RPMI8226 (cell line): ENCODE results near the gene IGLL1.
"Not testable (repeated sequence)": the region's sequence is repeated elsewhere in the genome, so short reads cannot be mapped to it uniquely, and the experiment has no call there.

Experiments used
- DNase-seq: peaks from one replicate; pipeline ENCODE4 v3.0.0-alpha.2; 2015

IGLL1 gene

DNA sequence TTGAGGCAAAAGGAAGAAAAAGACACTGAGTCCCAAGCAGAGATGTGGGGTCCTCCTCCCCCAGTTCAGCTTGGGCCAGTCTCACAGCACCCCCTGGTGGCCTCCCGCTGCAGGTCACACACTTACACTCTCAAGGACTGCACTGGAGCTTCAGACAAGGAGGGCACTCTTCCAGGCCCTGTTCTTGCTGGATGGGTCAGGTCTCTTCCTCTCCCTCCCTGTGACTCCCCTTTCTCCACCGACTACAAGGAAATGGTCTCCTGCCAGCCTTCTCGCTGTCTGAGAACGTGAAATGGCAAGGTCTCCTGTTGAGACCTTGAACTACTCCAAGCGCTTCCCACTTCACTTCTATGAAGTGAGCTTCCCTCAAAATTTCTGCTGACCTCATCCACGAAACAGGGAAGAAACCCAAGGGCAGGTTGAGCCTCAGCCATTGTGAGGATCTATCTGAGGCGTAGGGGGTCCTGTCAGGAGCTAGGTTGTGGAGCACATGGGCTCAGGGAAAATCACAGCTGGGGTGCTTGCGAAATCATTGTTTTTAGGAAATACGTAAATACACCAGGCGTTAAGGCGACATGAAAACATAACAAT lies 11.2 kb upstream of the IGLL1 start:
- peak; percentile 51 for DNase-seq

DNA sequence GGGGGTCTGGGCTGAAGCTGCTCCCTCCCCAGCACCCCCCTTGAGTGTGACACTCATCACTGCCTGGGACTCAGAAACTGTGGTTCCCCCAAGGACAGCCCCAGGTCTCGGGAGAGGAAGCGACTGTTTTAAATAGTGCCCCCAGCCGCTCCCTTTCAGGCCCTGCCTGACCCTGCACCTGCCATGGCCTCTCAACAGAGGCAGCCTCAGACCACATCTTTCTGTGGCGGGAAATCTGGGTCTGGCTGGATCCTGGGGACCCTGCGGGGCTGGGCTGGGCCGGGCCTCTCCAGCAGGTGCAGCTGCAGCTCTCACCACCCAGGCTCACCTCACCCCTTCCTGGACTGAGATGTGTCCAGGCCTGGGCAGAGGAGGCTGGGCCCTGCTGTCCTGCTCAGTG lies 3.7 kb upstream of the IGLL1 start:
- peak; percentile 18 for DNase-seq

DNA sequence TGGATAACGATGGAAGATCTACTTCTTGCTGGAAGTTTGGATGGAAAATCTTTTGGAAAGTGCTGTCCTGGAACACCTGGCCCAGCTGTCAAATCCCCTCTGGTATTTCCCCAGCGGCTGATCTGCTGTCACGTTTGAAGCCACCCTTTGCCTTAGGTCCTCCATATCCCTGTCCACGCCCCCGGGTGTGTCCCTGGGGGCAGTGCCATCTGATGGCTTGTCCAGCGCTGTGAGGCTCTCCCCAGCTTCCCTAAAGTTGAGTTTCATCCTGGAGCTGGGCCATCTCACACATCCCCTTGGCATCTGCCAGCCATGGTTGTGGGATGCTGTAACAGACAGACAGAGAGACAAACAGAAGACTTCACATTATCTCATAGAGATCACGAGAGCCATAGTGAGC lies 3.1 kb upstream of the IGLL1 start:
- no peak for DNase-seq

DNA sequence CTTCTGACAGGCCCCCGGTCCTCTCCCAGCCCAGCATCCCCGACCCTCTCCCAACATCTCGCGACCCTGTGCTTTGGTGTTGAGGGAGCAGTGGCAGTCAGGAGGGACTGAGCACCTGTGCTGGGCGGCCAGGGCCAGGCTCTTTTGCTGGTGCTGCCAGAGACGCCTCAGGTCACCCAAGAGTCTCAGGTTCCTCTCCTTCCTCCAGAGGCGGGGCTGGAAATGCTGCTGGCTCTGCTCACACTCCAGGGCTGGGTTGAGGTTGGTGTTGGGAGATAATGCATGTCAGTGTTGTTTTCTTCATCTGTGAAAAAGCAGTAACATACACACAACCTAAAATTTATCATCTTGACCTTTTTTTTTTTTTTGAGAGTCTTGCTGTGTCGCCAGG lies 1.2 kb upstream of the IGLL1 start:
- no peak for DNase-seq

DNA sequence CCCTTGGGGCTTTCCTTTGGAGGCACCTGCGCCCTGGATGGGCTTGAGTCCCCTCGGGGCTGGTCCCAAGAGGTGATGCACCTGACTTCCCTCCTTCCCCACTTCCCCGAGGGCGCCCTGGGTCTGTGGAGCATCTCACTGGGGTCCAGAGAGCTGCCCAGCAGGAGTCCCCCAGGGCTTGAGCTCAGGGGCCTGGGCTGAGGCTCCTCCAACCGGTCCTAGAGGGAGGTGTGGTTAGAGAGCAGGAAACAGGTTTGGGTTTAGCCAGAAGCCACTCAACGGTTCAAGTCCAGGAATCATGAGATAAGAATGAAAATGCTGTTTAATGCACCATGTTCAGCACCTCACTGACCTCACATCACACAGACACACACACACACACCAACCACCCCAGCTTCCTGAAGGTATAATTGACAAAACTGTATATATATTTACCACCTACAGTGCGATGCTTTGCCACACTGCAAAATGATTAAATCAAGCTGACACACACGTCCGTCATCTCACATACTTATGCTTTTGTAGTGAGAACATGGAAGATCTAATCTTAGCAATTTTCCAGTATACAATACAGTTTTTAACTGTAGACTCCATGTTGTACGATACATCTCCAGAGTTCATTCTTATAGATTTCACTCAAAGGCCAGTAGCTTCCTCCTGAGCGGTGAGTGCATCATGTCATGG lies 628 bp upstream of the IGLL1 start:
- DNase-seq, result no peak

DNA sequence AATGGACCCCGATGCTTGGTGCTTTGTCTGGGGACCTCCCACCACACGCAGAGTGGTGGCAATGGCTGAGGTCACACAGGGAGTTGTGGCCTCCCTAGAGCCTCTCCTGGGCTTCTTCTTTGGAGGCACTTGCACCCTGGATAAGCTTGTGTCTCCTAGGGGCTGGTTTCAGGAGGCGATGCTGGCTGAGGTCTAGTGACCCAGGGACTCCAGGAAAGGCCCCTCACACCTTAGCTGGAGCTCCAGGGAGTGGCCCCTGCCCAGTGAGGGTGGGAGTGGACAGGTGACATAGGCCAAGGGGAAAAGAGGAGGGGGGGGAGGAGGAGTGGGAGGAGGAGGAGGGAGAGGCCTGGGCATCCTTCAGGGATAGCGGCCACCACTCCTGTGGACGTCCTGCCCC lies 810 bp downstream of the IGLL1 start:
- DNase-seq, result no peak

DNA sequence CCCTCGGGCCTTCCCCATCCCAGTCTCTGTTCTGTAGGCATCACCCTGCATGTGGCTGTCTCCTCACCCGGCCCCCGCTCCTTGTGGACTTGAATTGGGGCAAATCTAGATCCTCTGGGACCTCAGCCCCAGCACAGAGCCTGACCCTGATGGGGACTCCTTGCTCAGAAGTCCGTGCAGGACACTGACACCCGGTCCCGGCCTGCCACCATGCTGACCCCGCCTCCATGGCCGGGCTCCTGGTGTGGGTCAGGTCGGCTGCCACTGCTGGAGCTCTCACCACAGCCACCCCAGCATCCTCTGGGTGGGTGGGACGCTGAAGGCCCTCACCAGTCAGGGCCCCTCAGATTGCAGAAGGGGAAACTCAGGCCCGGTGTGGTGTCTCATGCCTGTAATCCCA lies 1.8 kb downstream of the IGLL1 start:
- no peak for DNase-seq

DNA sequence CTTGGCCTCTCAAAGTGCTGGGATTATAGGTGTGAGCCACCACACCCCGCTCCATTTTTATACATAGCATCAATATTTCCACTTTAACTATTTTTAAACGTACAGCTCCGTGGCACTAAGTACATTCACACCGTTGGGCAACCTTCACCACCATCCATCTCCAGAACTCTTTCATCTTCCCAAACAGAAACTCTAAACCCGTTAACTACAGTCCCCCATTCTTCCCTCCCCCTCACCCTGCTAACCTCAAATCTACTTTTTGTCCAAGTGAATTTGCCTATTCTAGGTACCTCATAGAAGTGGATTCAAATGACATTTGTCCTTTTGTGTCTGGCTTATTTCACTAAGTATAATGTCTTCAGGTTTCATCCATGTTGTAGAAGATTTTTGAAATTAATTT lies 3.4 kb downstream of the IGLL1 start:
- no peak for DNase-seq

DNA sequence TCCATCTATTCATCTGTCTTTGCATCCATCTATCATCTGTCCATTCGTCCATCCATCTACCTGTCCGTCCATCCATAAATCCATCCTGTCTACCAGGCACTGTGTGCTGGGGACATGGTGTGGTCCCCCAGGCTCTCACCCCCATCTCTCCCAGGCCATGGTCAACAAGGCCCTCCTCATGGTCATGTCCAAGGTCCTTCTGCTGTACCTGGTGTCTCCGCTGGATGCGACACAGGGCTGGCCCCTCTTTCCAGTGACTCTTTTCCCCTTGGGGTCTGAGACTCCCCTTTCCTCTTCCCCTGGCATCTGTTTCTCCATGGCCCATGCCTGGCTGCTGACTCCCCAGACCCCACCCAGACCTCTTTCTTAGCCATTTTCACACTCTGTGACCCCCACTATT lies 4.5 kb downstream of the IGLL1 start:
- DNase-seq, result no peak

DNA sequence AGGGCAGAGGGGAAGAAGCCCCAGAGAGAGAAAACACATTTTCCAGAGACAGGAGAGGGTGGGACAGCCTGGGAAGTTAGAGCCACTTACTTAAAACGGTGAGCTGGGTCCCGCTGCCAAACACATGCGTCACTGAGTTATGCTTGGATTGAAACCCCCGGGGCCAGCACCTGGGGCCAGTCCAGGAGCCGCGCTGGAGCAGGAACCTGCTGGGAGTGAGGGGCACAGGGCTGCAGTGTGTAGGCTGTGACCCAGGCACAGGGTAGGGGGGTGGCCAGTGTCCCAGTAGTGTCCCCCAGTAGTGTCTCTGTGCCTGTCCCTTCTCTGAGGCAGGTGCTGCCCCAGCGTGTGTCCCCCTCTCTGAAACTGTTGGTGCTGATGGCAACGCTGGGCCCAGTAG lies 5.2 kb downstream of the IGLL1 start:
- no peak for DNase-seq

DNA sequence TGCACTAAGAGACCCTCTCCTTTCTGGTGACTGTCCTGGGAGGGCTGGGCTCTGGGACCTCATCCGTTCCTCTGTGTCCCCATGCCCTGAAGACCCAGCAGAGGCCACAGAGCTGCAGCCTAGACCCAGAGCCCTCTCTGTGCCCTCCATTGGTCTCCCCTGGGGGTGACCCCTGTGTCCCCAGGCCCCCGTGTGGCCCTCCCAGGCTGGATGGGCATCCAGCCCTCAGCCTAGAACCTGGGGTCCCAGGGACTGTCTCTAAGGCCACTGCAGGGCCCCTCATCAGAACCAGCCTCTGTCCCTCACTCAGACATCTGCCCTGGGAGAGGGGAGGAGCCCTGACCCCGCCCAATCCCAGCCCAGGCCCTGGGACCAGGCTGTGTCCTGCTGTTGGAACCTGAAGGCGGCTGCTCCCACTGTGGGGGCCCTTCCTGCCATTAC lies 5.7 kb downstream of the IGLL1 start:
- no peak for DNase-seq

DNA sequence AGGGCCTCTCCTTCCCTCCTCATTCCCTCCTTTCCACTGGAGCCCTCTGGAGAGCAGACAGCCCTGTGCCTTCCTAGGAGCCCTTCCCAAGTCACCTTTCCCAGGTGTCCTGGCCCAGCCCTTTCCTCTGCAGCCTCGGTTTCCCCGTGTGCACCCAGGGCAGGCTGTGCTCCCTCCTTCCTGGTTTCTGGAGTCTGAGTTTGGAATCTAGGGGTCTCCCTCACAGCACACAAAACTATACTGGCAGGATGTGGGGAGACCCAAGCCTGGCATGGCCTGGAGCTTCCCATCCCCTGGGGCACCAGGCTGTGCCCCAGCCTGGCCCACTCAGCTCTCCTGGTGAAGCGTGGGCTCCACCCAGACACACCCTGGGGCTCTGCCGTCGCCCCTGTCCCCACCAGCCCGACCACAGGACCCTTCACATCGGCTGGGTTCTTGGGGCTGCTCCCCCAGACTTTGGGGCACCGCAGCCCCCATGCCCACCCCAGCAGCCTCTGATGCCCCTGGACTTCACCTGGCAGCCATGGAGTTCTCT lies 6.3 kb downstream of the IGLL1 start:
- not testable (repeated sequence) for DNase-seq

DNA sequence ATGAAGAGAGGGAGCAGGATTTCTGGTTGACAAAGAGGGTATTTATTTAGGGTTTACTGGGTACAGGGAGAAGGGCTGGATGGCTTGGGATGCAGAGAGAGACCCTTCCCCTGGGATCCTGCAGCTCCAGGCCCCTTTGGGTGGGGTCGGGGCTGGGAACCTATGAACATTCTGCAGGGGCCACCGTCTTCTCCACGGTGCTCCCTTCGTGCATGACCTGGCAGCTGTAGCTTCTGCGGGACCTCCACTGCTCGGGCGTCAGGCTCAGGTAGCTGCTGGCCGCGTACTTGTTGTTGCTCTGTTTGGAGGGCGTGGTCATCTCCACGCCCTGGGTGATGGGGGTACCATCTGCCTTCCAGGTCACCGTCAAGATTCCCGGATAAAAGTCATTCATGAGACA lies 7.0 kb downstream of the IGLL1 start:
- DNase-seq, result not testable (repeated sequence)

DNA sequence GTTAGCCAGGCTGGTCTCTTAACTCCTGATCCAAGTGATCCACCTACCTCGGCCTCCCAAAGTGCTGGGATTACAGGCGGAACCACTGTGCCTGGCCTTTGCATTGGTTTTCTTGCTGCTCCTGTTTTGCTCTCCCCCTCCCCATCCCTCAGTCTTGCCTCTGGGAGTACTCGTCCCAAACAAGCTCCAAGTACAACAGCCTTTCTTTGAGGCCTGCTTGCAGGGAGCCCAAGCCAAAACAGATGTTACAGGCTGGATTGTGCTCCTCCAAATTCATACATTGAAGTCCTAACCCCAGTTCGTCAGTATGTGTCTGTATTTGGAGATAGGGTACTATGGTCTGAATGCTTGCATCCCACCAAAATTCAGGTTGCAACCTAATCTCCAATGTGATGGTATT lies 8.6 kb downstream of the IGLL1 start:
- no peak for DNase-seq

DNA sequence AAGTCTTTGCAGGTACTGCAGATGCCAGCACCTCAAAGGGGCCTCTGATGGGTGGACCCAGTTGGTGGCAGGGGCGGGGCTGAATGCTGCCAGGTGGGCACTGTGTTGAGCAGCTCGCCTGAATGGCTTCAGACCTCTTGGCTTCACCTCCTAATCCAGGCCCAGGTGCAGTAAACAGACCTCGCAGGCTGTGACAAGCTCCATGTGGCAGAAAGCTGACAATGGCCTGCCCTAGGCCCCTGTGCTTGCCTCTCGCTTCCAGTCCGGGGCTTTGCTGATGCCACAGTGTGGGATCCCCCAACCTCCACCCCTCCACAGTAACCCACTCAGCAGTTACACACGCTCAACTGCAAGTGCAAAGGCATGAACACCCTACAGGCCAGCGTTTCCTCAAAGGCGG lies 9.4 kb downstream of the IGLL1 start:
- no peak for DNase-seq

DNA sequence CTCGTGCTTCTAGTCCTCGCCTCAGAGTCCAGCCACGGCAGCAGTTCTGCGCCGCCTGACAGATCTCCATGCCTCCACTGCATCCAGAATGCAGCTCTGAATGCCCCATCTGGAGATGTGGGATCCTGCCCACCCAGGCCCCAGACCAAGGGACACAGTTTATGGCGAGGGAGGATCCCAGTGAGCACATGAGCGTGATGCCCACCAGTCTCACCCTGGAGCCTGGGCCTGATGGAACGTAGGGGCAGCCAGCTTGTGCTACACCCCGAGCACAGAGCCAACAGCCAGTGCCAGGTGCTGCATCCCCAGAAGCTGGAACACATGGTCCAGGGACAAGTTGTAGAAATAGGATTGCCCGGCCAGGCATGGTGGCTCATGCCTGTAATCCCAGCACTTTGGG lies 10.4 kb downstream of the IGLL1 start:
- no peak for DNase-seq

DNA sequence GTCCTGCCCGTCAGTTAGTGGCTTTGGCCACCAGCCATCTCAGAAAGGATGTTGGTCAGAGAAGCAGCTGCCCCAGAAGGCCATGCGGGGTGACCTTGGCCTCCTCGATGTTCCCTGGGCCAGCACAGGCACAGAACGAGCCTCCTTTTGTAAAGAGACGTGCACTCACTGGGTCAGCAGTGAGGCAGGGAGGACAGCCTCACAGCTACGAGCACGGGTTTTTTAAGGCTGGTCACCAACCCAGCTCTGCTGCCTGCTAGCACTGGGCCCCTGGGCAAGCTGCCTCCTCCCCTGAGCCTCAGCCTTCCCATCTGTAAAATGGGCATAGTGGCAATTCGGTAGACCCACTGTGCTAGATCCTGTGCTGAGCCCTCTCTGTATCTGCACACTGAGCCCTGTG lies 10.8 kb downstream of the IGLL1 start:
- DNase-seq, result no peak

DNA sequence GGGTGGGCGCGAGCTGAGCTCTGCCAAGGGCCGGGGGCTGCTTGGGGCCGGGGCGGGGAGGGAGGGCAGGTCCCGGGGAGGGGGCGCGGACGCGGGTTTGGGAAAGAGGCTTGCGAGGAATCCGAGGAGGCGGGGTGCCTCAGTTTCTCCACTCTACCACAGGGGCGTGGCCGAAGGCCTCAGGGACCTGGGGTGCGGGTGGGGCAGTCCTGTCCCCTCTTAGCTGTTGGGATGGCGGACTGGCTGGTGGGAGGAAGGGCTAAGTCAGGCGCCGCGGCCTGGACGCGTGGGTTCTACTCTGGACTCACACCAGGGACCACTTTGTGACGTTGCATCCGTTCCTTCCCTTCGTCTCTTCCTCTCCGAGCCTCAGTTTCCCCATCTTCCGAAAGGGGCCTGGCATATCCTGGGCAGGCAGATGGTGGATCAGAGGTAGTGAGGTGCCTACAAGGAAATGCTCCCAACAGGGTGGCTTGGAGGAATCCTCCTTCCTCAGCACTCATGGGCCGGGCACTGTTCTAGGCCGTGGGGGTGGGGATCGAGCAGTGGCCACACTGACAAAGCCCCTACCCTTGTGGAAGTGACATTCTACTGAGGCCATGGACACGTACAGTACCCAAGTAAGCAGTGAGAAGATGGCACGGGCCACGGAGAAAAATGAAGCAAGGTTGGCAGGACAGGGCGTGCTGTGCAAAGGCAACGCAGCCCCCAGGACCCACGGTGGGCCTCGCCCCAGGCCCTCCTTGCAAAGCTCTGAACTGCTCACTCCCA lies 13.2 kb downstream of the IGLL1 start:
- DNase-seq, result no peak

DNA sequence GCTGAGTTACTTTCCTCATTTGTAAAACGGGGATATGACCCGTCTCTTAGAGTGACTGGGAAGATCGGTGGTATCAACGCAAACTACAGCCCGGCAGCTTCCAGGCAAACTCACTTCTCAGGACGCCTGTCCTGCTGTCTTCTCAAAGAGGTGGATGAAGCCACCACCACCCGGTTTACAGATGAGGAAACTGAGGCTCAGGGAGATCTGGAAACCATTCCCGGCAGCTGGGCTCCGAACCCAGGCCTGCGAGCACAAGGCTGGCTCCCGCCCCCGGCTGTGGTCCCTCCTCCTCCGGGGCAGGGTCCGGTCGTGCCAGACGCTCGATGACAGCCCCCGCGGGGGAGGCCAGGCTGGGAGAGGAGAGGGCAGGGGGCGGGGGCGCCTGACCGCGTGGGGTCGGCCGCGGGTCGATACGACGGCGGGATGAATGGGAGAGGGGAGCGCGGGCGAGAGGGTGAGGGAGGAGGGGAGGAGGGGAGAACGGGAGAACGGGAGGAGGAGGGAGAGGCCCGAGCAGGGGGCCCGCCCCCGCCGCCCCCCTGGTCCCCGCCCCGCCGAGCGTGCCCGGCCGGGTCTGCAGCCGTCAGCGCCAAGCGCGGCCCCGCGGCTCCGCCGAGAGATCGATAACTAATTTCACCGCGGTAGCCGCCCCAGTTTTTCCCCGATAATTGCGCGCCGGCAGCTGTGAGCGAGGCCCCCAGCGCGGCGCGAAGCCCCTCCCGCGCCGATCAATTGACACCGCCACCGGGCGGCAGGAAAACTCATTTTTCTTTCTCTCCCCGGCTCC lies 14.0 kb downstream of the IGLL1 start:
- no peak for DNase-seq

DNA sequence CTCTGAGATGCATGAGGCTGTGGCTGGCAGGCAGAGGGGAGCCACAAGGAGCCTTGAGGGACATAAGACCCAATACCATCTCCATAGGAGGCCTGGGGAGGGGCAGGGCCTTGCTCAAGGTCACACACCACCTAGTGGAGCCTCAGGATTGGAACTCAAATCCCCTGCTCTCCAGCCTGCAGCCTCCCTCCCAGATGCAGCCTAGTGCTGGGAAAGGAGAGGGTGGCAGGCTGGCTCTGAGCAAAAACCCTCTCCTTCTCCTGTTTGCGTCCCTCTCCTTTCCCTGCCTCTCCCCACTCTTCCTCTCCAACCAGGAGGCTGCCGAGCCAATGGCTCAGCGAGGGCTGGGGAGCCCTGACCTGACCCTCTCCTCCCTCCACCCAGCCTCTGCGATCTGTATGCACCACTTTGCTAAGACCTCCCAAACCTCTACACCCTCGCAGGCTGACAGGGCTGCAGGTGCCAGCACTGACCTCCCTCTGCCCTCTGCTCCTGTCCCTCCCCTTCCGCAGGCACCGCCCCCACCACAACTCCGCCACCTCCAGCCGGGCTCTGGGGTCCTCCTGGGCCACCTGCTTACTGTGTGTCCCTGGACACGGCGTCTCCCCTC lies 14.7 kb downstream of the IGLL1 start:
- peak; percentile 66 for DNase-seq

DNA sequence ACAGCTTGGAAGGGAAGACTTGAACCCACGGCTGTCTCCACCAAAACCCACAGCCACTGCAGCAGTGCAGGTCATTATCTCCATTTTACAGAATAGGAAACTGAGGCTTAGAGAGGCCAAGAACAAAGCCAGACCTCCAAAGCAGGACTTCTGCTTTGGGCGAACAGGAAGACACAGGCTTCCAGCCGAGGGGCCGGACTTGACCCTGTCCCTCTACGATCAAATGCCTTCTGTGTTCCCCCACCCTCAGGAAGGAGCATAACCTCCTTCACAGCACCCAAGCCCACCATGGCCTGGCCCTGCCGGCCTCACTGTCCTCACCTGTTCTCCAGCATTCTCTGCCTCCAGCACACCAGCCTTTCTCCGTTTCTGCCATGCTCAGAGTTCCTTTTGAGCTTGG lies 15.8 kb downstream of the IGLL1 start:
- DNase-seq, result no peak

DNA sequence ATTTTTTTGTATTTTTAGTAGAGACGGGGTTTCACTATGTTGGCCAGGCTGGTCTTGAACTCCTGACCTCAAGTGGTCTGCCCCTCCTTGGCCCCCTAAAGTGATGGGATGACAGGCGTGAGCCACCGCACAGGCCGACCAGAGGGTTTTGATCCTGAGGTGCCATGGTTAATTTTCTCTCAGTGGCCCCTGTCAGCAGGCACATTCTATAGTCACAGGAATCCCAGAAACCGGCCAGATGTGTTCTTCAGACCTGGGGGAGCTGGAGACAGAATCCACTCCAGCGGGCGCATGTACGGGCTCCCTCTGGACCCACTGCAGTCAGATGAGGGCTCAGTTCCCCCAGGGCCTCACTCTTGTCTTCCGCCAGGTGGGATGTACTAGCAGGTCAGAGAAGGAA lies 17.0 kb downstream of the IGLL1 start:
- no peak for DNase-seq

DNA sequence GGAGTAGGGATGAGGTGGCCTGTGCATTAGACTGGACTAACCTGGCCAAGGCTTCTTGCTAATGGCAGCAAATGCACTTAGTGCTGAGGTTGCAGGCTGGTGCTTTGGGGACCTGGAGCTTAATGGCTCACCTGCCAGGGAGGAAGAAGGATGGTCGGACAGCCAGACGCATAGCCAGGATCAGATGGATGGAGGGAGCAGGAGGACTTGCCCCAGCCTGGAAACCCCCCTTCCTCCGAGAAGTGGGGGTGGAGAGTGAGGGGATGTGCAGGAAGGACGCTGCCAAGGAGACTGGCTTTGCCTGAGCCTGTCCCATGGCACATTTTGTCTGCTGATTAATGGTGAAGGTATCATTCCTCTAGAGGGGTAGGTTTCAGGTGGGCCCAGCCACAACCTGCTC lies 17.9 kb downstream of the IGLL1 start:
- DNase-seq, result no peak
